Panc1 (cell line): Measurements from ENCODE around the gene ILK. TPM values are rescaled to one million over a fixed set of nuclear protein-coding genes. Genes with fewer than 3 reads are reported as not detected.

Experiments used
- ATAC-seq: fragments of 200-7000 bp; cut with Tn5 transposase; 2 replicates; pipeline ENCODE4 v1.9.1; 2020; ENCODE audit warnings: mild to moderate bottlenecking, moderate library complexity
- BruUV-seq: library from RNA; stranded (reverse); fragments of 400-500 nt; replicated peaks from 2 replicates; lab custom pipeline; 2021; lab: Mats Ljungman, UMichigan
- CTCF ChIA-PET: fragments of 300-600 bp; sonication (Branson Sonifier 250); formaldehyde crosslinking; loops from one replicate; lab custom pipeline; 2022; ENCODE audit warnings: antibody characterized with exemption; lab: Charles Lee
- POLR2A ChIA-PET: fragments of 300-600 bp; sonication (Branson Sonifier 250); formaldehyde crosslinking; loops from one replicate; lab custom pipeline; 2022; ENCODE audit warnings: antibody characterized with exemption; lab: Charles Lee
- DNase-seq: peaks from one replicate; pipeline ENCODE4 v3.0.0-alpha.2; 2010; ENCODE audit warnings: low read depth, low spot score
- H3K27ac ChIP-seq: 2 replicates; pipeline ENCODE4 v1.5.1; 2011; ENCODE audit warnings: mild to moderate bottlenecking, low read length, inconsistent platforms
- H3K27me3 ChIP-seq: fragments of 200-500 bp; sonication (Bioruptor generic); 2 replicates; pipeline ENCODE4 v1.6.0; 2014; ENCODE audit warnings: low read length, inconsistent platforms; ENCODE audit not compliant: control insufficient read depth, insufficient read depth
- H3K36me3 ChIP-seq: fragments of 200-500 bp; sonication (Bioruptor generic); 2 replicates; pipeline ENCODE4 v1.5.1; 2014; ENCODE audit warnings: inconsistent platforms, mild to moderate bottlenecking, low read length, moderate library complexity; ENCODE audit not compliant: control insufficient read depth, insufficient read depth
- H3K4me1 ChIP-seq: 2 replicates; pipeline ENCODE4 v1.5.1; 2011; ENCODE audit warnings: inconsistent platforms, mild to moderate bottlenecking, low read length, moderate library complexity; ENCODE audit not compliant: control insufficient read depth, insufficient read depth
- H3K4me3 ChIP-seq, 2 experiments: 2 replicates each; pipeline ENCODE4 v1.5.1; 2011 to 2012; ENCODE audit warnings: low read depth in 2 of 2, low read length in 2 of 2, mild to moderate bottlenecking in 2 of 2, inconsistent platforms in 1 of 2, moderate library complexity in 1 of 2
- H3K9me3 ChIP-seq: fragments of 200-500 bp; sonication (Bioruptor generic); 2 replicates; pipeline ENCODE4 v1.5.1; 2014; ENCODE audit warnings: low read depth, mild to moderate bottlenecking, inconsistent platforms, low read length, moderate library complexity; ENCODE audit not compliant: control insufficient read depth, insufficient read depth
- CTCF ChIP-seq: fragments of 450-650 bp; IDR thresholded peaks from 2 replicates; pipeline ENCODE4 v1.5.1; 2017; ENCODE audit warnings: mild to moderate bottlenecking
- POLR2AphosphoS5 ChIP-seq: IDR thresholded peaks from 2 replicates; pipeline ENCODE4 v1.6.1; 2012; ENCODE audit warnings: mild to moderate bottlenecking, low read depth, low read length, moderate library complexity
- REST ChIP-seq, 2 experiments: IDR thresholded peaks; 2 replicates each; pipeline ENCODE4 v1.6.1; 2011 to 2012; ENCODE audit warnings: low read depth in 2 of 2, control low read depth in 1 of 2, low read length in 1 of 2, mild to moderate bottlenecking in 1 of 2, moderate library complexity in 1 of 2; ENCODE audit not compliant: insufficient read depth in 1 of 2
- SIN3A ChIP-seq: IDR thresholded peaks from 2 replicates; pipeline ENCODE4 v1.6.1; 2012; ENCODE audit warnings: low read depth, mild to moderate bottlenecking, low read length, moderate library complexity, borderline replicate concordance; ENCODE audit not compliant: insufficient read depth
- TCF7L2 ChIP-seq: IDR thresholded peaks from 2 replicates; pipeline ENCODE4 v1.6.1; 2011; ENCODE audit warnings: mild to moderate bottlenecking, low read depth, low read length, inconsistent platforms
- in situ Hi-C: cut with HindIII; loops from 2 replicates; pipeline ENCODE4 v1.10.0; 2016; ENCODE audit warnings: low sequenced_read_pairs, low pct_unique_long_range_greater_than_20kb
- intact Hi-C: fragments of 100-400 bp; cut with micrococcal nuclease; formaldehyde crosslinking; loops from one replicate; pipeline ENCODE4 v1.10.0; 2022; ENCODE audit not compliant: unreplicated experiment
- total RNA-seq: library from RNA; stranded (reverse); gene quantifications from one replicate; pipeline ENCODE4 v1.2.1, GENCODE V29; 2021; ENCODE audit not compliant: unreplicated experiment

The ILK gene
- total RNA-seq, 1 experiment from 2014 or later = 204 TPM

- H3K36me3 ChIP-seq = no peaks in the 10 kb centered on the region
- no TSS peak for BruUV-seq
- H3K4me1 ChIP-seq = no peaks in the 10 kb centered on the region
- DNase-seq (no peak), ATAC-seq (no peak)
- no peaks in the 10 kb centered on the region for H3K9me3 ChIP-seq
- H3K27me3 ChIP-seq = peaks cover 47% of the 10 kb centered on the region
- POLR2A ChIA-PET = interaction anchor here (0.6 kb wide), 1 partner anchor 23 kb away, joined by 3 read pairs; no protein-coding TSS in a partner anchor
- no peak overlapping the region for H3K27ac ChIP-seq
- no peak for TF ChIP-seq CTCF
- TF ChIP-seq TCF7L2 = no peak
- TF ChIP-seq REST (IDR thresholded peaks at IDR 0.05; ENCODE audit: insufficient read depth in 1 of 2, low read depth in 2 of 2, low read length in 1 of 2) = no peak
- no peak for TF ChIP-seq POLR2AphosphoS5
- TF ChIP-seq SIN3A = no peak
- in situ Hi-C loops (no loop called here), intact Hi-C loops (no loop called here)
- no peak overlapping the region for H3K4me3 ChIP-seq
- CTCF ChIA-PET = no interaction called here
Measured at GRCh38 chr11:6648501-6648900, 44.9 kb downstream of the ILK start.

DNA sequence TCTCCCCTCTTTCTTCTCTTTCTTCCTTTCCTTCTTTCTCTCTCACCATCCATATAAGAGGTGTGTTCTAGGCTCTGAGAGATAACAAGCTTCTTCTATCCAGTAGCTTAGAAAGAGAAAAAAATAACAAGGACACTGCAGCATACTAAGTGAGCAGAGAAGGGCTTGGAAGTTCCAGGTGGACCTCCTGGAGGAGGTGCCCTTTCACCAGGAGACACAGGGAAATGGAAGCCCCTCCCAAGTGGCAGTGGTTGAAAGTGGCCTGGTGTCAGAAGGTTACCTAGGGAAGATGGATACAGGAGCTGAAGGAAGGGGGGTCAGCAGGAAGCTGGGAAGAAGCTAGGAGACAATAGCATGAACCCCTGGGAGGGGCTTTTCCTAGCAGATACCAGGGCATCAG is 46.5 kb downstream of the ILK start:
- H3K27me3 ChIP-seq = peaks cover 58% of the 10 kb centered on the region
- TF ChIP-seq TCF7L2 (no peak), CTCF (no peak)
- no peaks in the 10 kb centered on the region for H3K9me3 ChIP-seq
- ATAC-seq (no peak), DNase-seq (no peak)
- H3K36me3 ChIP-seq = no peaks in the 10 kb centered on the region; the same call in 1 of the 2 replicates
- intact Hi-C loops (no loop called here), in situ Hi-C loops (no loop called here)
- no peaks in the 10 kb centered on the region for H3K4me1 ChIP-seq
- H3K27ac ChIP-seq = no peak overlapping the region
- ChIA-PET CTCF (no interaction called here), POLR2A (no interaction called here)
- no TSS peak for BruUV-seq
- no peak overlapping the region for H3K4me3 ChIP-seq
